Panc1 (cell line): ENCODE data around the gene MFSD2A. TPM values are rescaled to one million over a fixed set of nuclear protein-coding genes. Genes with fewer than 3 reads are reported as not detected.

Experiments used
- ATAC-seq: fragments of 200-7000 bp; cut with Tn5 transposase; 2 replicates; pipeline ENCODE4 v1.9.1; 2020; ENCODE audit warnings: mild to moderate bottlenecking, moderate library complexity
- BruUV-seq: library from RNA; stranded (reverse); fragments of 400-500 nt; replicated peaks from 2 replicates; lab custom pipeline; 2021; lab: Mats Ljungman, UMichigan
- CTCF ChIA-PET: fragments of 300-600 bp; sonication (Branson Sonifier 250); formaldehyde crosslinking; loops from one replicate; lab custom pipeline; 2022; ENCODE audit warnings: antibody characterized with exemption; lab: Charles Lee
- POLR2A ChIA-PET: fragments of 300-600 bp; sonication (Branson Sonifier 250); formaldehyde crosslinking; loops from one replicate; lab custom pipeline; 2022; ENCODE audit warnings: antibody characterized with exemption; lab: Charles Lee
- DNase-seq: peaks from one replicate; pipeline ENCODE4 v3.0.0-alpha.2; 2010; ENCODE audit warnings: low read depth, low spot score
- H3K27ac ChIP-seq: 2 replicates; pipeline ENCODE4 v1.5.1; 2011; ENCODE audit warnings: mild to moderate bottlenecking, low read length, inconsistent platforms
- H3K27me3 ChIP-seq: fragments of 200-500 bp; sonication (Bioruptor generic); 2 replicates; pipeline ENCODE4 v1.6.0; 2014; ENCODE audit warnings: low read length, inconsistent platforms; ENCODE audit not compliant: control insufficient read depth, insufficient read depth
- H3K36me3 ChIP-seq: fragments of 200-500 bp; sonication (Bioruptor generic); 2 replicates; pipeline ENCODE4 v1.5.1; 2014; ENCODE audit warnings: inconsistent platforms, mild to moderate bottlenecking, low read length, moderate library complexity; ENCODE audit not compliant: control insufficient read depth, insufficient read depth
- H3K4me1 ChIP-seq: 2 replicates; pipeline ENCODE4 v1.5.1; 2011; ENCODE audit warnings: inconsistent platforms, mild to moderate bottlenecking, low read length, moderate library complexity; ENCODE audit not compliant: control insufficient read depth, insufficient read depth
- H3K4me3 ChIP-seq, 2 experiments: 2 replicates each; pipeline ENCODE4 v1.5.1; 2011 to 2012; ENCODE audit warnings: low read depth in 2 of 2, low read length in 2 of 2, mild to moderate bottlenecking in 2 of 2, inconsistent platforms in 1 of 2, moderate library complexity in 1 of 2
- H3K9me3 ChIP-seq: fragments of 200-500 bp; sonication (Bioruptor generic); 2 replicates; pipeline ENCODE4 v1.5.1; 2014; ENCODE audit warnings: low read depth, mild to moderate bottlenecking, inconsistent platforms, low read length, moderate library complexity; ENCODE audit not compliant: control insufficient read depth, insufficient read depth
- POLR2AphosphoS5 ChIP-seq: IDR thresholded peaks from 2 replicates; pipeline ENCODE4 v1.6.1; 2012; ENCODE audit warnings: mild to moderate bottlenecking, low read depth, low read length, moderate library complexity
- SIN3A ChIP-seq: IDR thresholded peaks from 2 replicates; pipeline ENCODE4 v1.6.1; 2012; ENCODE audit warnings: low read depth, mild to moderate bottlenecking, low read length, moderate library complexity, borderline replicate concordance; ENCODE audit not compliant: insufficient read depth
- TCF7L2 ChIP-seq: IDR thresholded peaks from 2 replicates; pipeline ENCODE4 v1.6.1; 2011; ENCODE audit warnings: mild to moderate bottlenecking, low read depth, low read length, inconsistent platforms
- in situ Hi-C: cut with HindIII; loops from 2 replicates; pipeline ENCODE4 v1.10.0; 2016; ENCODE audit warnings: low sequenced_read_pairs, low pct_unique_long_range_greater_than_20kb
- intact Hi-C: fragments of 100-400 bp; cut with micrococcal nuclease; formaldehyde crosslinking; loops from one replicate; pipeline ENCODE4 v1.10.0; 2022; ENCODE audit not compliant: unreplicated experiment
- total RNA-seq: library from RNA; stranded (reverse); gene quantifications from one replicate; pipeline ENCODE4 v1.2.1, GENCODE V29; 2021; ENCODE audit not compliant: unreplicated experiment
- TF ChIP-seq, protein P1 (sequence below), 2 experiments: IDR thresholded peaks; 2 replicates each; pipeline ENCODE4 v1.6.1; 2011 to 2012; ENCODE audit warnings: low read depth in 2 of 2, control low read depth in 1 of 2, low read length in 1 of 2, mild to moderate bottlenecking in 1 of 2, moderate library complexity in 1 of 2; ENCODE audit not compliant: insufficient read depth in 1 of 2
- TF ChIP-seq, protein P2 (sequence below): fragments of 450-650 bp; IDR thresholded peaks from 2 replicates; pipeline ENCODE4 v1.5.1; 2017; ENCODE audit warnings: mild to moderate bottlenecking

The MFSD2A gene
- total RNA-seq, 1 experiment from 2014 or later: 1.2 TPM

DNA sequence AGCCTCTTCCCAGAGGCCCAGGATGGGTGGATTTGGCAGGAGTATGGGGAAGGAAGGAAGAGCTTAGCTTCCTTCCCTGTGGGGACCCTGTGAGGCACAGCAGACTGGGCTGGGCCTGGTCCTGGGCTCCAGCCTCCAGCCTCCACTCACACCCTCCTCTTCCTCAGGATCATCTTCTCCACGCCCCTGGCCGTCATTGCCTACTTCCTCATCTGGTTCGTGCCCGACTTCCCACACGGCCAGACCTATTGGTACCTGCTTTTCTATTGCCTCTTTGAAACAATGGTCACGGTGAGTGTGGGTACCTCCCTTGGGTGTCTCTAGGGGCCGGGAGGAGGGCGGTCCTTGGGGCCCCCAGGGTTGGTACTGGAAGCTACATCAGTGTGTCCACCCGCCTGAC lies 10.1 kb downstream of the MFSD2A start:
- no peaks in the 10 kb centered on the region for H3K36me3 ChIP-seq
- TF ChIP-seq POLR2AphosphoS5 (no peak), SIN3A (no peak), TCF7L2 (no peak)
- TF ChIP-seq, protein P1, sequence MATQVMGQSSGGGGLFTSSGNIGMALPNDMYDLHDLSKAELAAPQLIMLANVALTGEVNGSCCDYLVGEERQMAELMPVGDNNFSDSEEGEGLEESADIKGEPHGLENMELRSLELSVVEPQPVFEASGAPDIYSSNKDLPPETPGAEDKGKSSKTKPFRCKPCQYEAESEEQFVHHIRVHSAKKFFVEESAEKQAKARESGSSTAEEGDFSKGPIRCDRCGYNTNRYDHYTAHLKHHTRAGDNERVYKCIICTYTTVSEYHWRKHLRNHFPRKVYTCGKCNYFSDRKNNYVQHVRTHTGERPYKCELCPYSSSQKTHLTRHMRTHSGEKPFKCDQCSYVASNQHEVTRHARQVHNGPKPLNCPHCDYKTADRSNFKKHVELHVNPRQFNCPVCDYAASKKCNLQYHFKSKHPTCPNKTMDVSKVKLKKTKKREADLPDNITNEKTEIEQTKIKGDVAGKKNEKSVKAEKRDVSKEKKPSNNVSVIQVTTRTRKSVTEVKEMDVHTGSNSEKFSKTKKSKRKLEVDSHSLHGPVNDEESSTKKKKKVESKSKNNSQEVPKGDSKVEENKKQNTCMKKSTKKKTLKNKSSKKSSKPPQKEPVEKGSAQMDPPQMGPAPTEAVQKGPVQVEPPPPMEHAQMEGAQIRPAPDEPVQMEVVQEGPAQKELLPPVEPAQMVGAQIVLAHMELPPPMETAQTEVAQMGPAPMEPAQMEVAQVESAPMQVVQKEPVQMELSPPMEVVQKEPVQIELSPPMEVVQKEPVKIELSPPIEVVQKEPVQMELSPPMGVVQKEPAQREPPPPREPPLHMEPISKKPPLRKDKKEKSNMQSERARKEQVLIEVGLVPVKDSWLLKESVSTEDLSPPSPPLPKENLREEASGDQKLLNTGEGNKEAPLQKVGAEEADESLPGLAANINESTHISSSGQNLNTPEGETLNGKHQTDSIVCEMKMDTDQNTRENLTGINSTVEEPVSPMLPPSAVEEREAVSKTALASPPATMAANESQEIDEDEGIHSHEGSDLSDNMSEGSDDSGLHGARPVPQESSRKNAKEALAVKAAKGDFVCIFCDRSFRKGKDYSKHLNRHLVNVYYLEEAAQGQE (IDR thresholded peaks at IDR 0.05; ENCODE audit: insufficient read depth in 1 of 2, low read depth in 2 of 2, low read length in 1 of 2): no peak
- TF ChIP-seq, protein P2, sequence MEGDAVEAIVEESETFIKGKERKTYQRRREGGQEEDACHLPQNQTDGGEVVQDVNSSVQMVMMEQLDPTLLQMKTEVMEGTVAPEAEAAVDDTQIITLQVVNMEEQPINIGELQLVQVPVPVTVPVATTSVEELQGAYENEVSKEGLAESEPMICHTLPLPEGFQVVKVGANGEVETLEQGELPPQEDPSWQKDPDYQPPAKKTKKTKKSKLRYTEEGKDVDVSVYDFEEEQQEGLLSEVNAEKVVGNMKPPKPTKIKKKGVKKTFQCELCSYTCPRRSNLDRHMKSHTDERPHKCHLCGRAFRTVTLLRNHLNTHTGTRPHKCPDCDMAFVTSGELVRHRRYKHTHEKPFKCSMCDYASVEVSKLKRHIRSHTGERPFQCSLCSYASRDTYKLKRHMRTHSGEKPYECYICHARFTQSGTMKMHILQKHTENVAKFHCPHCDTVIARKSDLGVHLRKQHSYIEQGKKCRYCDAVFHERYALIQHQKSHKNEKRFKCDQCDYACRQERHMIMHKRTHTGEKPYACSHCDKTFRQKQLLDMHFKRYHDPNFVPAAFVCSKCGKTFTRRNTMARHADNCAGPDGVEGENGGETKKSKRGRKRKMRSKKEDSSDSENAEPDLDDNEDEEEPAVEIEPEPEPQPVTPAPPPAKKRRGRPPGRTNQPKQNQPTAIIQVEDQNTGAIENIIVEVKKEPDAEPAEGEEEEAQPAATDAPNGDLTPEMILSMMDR: no peak
- no TSS peak for BruUV-seq
- H3K9me3 ChIP-seq: no peaks in the 10 kb centered on the region
- DNase-seq (no peak), ATAC-seq (no peak)
- in situ Hi-C loops: no loop called here
- POLR2A ChIA-PET: no interaction called here
- no peaks in the 10 kb centered on the region for H3K27me3 ChIP-seq
- H3K4me3 ChIP-seq: no peak overlapping the region
- intact Hi-C loops: no loop called here
- CTCF ChIA-PET: no interaction called here
- no peak overlapping the region for H3K27ac ChIP-seq
- no peaks in the 10 kb centered on the region for H3K4me1 ChIP-seq

GRCh38 chr1:39969048-39969447 lies 14.1 kb downstream of the MFSD2A start:
- CTCF ChIA-PET: no interaction called here
- TF ChIP-seq TCF7L2: no peak
- no peak for TF ChIP-seq SIN3A
- TF ChIP-seq, protein P2: no peak
- no peak overlapping the region for H3K27ac ChIP-seq

More at GRCh38 chr1:39969048-39969447, 14.1 kb downstream of the MFSD2A start:
- no peak for ATAC-seq
- intact Hi-C loops (no loop called here), in situ Hi-C loops (no loop called here)
- Histone ChIP-seq H3K4me3 (no peak overlapping the region), H3K27me3 (no peaks in the 10 kb centered on the region), H3K36me3 (no peaks in the 10 kb centered on the region), H3K4me1 (no peaks in the 10 kb centered on the region), H3K9me3 (no peaks in the 10 kb centered on the region)
- POLR2A ChIA-PET: no interaction called here
- no peak for DNase-seq
- BruUV-seq: no TSS peak
